Medulla oblongata (tissue), 1 donor: ENCODE results near the gene DGKQ.
"Not testable (repeated sequence)": the region's sequence is repeated elsewhere in the genome, so short reads cannot be mapped to it uniquely, and the experiment has no call there.

ENCODE experiments used
- DNase-seq: peaks from one replicate; pipeline ENCODE4 v3.0.0-alpha.2; 2015; ENCODE audit errors: extremely low spot score

DGKQ gene

GRCh38 chr4:950136-951020 lies 23.0 kb downstream of the DGKQ start:
- no peak for DNase-seq

- DNase-seq = no peak
Observed at GRCh38 chr4:949656-950055, 23.7 kb downstream of the DGKQ start.

GRCh38 chr4:948936-949300 lies 24.5 kb downstream of the DGKQ start:
- DNase-seq = no peak

GRCh38 chr4:948101-948935 lies 25.1 kb downstream of the DGKQ start:
- DNase-seq = no peak

GRCh38 chr4:947491-947971 lies 25.8 kb downstream of the DGKQ start:
- no peak for DNase-seq

GRCh38 chr4:946517-947471 lies 26.6 kb downstream of the DGKQ start:
- no peak for DNase-seq

GRCh38 chr4:946103-946450 lies 27.3 kb downstream of the DGKQ start:
- no peak for DNase-seq

- no peak for DNase-seq
Observed at GRCh38 chr4:945274-946102, 27.9 kb downstream of the DGKQ start.

- DNase-seq = not testable (repeated sequence)
Observed at GRCh38 chr4:939508-939907, 33.9 kb downstream of the DGKQ start.

GRCh38 chr4:932713-933070 lies 40.7 kb downstream of the DGKQ start:
- DNase-seq = no peak

GRCh38 chr4:931960-932712 lies 41.2 kb downstream of the DGKQ start, which contains the start of the genes GAK and TMEM175:
TSS of gene GAK (minus strand) at chr4:932316. CDS start at chr4:932187, 129 bp downstream.
TSS of gene TMEM175 (plus strand) at chr4:932460. CDS start at chr4:947740, 15,280 bp downstream.
- DNase-seq = peak; percentile 95

- no peak for DNase-seq
Observed at GRCh38 chr4:931194-931959, 42.0 kb downstream of the DGKQ start.

GRCh38 chr4:930827-931193 lies 42.6 kb downstream of the DGKQ start:
- DNase-seq = no peak

- peak; percentile 52 for DNase-seq
Observed at GRCh38 chr4:930028-930551, 43.3 kb downstream of the DGKQ start.

GRCh38 chr4:929096-929765 lies 44.1 kb downstream of the DGKQ start:
- DNase-seq = no peak

GRCh38 chr4:927566-927965 lies 45.8 kb downstream of the DGKQ start:
- not testable (repeated sequence) for DNase-seq

GRCh38 chr4:926538-926937 lies 46.8 kb downstream of the DGKQ start:
- DNase-seq = no peak

- DNase-seq = no peak
Observed at GRCh38 chr4:925771-926500, 47.4 kb downstream of the DGKQ start.
